SK-N-SH (cell line): Measurements from ENCODE around the gene SHF. TPM values are rescaled to one million over a fixed set of nuclear protein-coding genes. Genes with fewer than 3 reads are reported as not detected.
A peak's percentile ranks its signal among the peaks of the same experiment; 100 is the strongest.

Experiments
- CTCF ChIA-PET: fragments of 300-600, 350-600 bp; formaldehyde crosslinking; extraction: SDS; loops from one replicate; lab custom pipeline; 2021; lab: Yijun Ruan, JAX
- POLR2A ChIA-PET: fragments of 350-600 bp; sonication (Branson Sonifier 250); formaldehyde crosslinking; extraction: SDS; loops from one replicate; lab custom pipeline; 2020; ENCODE audit warnings: antibody characterized with exemption, inconsistent platforms; lab: Yijun Ruan, JAX
- DNase-seq: peaks from one replicate; pipeline ENCODE4 v3.0.0; 2012
- H2AFZ ChIP-seq: fragments of 200-600 bp; sonication (generic); 2 replicates; pipeline ENCODE4 v1.8.1; 2016; ENCODE audit warnings: antibody characterized with exemption, mild to moderate bottlenecking, low read depth
- H3F3A ChIP-seq: fragments of 200-600 bp; sonication (generic); replicated peaks from 2 replicates; pipeline ENCODE3; 2016; ENCODE audit warnings: antibody characterized with exemption, mild to moderate bottlenecking; ENCODE audit not compliant: insufficient read depth
- H3K27ac ChIP-seq, 2 experiments: fragments of 200-500 bp in 1 of 2; fragments of 200-600 bp in 1 of 2; sonication (Bioruptor generic) in 1 of 2; sonication (generic), shearing (Covaris generic) in 1 of 2; 2 replicates each; pipeline versions ENCODE4 v1.5.1 to v1.6.1; 2014 to 2016; ENCODE audit warnings: low read depth in 2 of 2, inconsistent platforms in 1 of 2, low read length in 1 of 2, mild to moderate bottlenecking in 1 of 2, mixed read lengths in 1 of 2
- H3K27me3 ChIP-seq: fragments of 200-600 bp; sonication (generic), shearing (Covaris generic); 2 replicates; pipeline ENCODE4 v1.6.1; 2016; ENCODE audit warnings: mixed run types; ENCODE audit not compliant: insufficient read depth
- H3K36me3 ChIP-seq, 2 experiments: fragments of 200-500 bp in 1 of 2; fragments of 200-600 bp in 1 of 2; sonication (Bioruptor generic) in 1 of 2; sonication (generic) in 1 of 2; replicated peaks in 1 of 2; 2 replicates each; pipeline versions ENCODE3 to v1.5.1; 2014 to 2016; ENCODE audit warnings: low read length in 1 of 2, mild to moderate bottlenecking in 1 of 2; ENCODE audit not compliant: insufficient read depth in 2 of 2, control insufficient read depth in 1 of 2
- H3K4me1 ChIP-seq, 2 experiments: fragments of 200-500 bp in 1 of 2; fragments of 200-600 bp in 1 of 2; sonication (Bioruptor generic) in 1 of 2; sonication (generic), shearing (Covaris generic) in 1 of 2; 2 replicates each; pipeline versions ENCODE4 v1.5.1 to v1.6.1; 2014 to 2016; ENCODE audit warnings: low read depth in 1 of 2, low read length in 1 of 2, mixed run types in 1 of 2; ENCODE audit not compliant: insufficient read depth in 2 of 2, control insufficient read depth in 1 of 2
- H3K4me2 ChIP-seq: fragments of 200-600 bp; sonication (generic), shearing (Covaris generic); 2 replicates; pipeline ENCODE4 v1.6.1; 2017; ENCODE audit warnings: mixed run types
- H3K4me3 ChIP-seq, 2 experiments: fragments of 200-500 bp in 1 of 2; fragments of 200-600 bp in 1 of 2; sonication (Bioruptor generic) in 1 of 2; sonication (generic), shearing (Covaris generic) in 1 of 2; 2 replicates each; pipeline versions ENCODE4 v1.5.1 to v1.8.1; 2014 to 2016; ENCODE audit warnings: low read depth in 2 of 2, inconsistent platforms in 1 of 2, low read length in 1 of 2, mild to moderate bottlenecking in 1 of 2, mixed read lengths in 1 of 2, moderate library complexity in 1 of 2
- H3K79me2 ChIP-seq: fragments of 200-600 bp; sonication (generic); 2 replicates; pipeline ENCODE4 v1.8.1; 2017; ENCODE audit warnings: mild to moderate bottlenecking; ENCODE audit not compliant: insufficient read depth
- H3K9ac ChIP-seq: fragments of 200-600 bp; sonication (generic); 2 replicates; pipeline ENCODE4 v1.6.1; 2017; ENCODE audit warnings: mixed run types
- H3K9me2 ChIP-seq: fragments of 200-600 bp; sonication (generic); 2 replicates; pipeline ENCODE4 v1.6.1; 2017; ENCODE audit warnings: mixed run types
- H3K9me3 ChIP-seq: fragments of 200-600 bp; sonication (generic); 2 replicates; pipeline ENCODE4 v1.6.1; 2017; ENCODE audit warnings: mixed run types, mild to moderate bottlenecking, moderate library complexity
- H4K20me1 ChIP-seq: fragments of 200-600 bp; sonication (generic); 2 replicates; pipeline ENCODE4 v1.6.1; 2017; ENCODE audit warnings: mild to moderate bottlenecking, mixed run types; ENCODE audit not compliant: insufficient read depth
- ELF1 ChIP-seq: IDR thresholded peaks from 2 replicates; pipeline ENCODE4 v1.4.0; 2012
- EP300 ChIP-seq, 2 experiments: IDR thresholded peaks; 2 replicates each; pipeline versions ENCODE4 v1.4.0 to v1.6.1; 2012; ENCODE audit warnings: borderline replicate concordance in 1 of 2, low read depth in 1 of 2, low read length in 1 of 2
- FOXJ3 ChIP-seq: sonication (generic); formaldehyde crosslinking; IDR thresholded peaks from 2 replicates; pipeline ENCODE4 v1.5.1; 2020; ENCODE audit warnings: mild to moderate bottlenecking, missing genetic modification reagents
- FOXM1 ChIP-seq: IDR thresholded peaks from 2 replicates; pipeline ENCODE4 v1.4.0; 2012; ENCODE audit warnings: low read depth, mild to moderate bottlenecking
- GABPA ChIP-seq: IDR thresholded peaks from 2 replicates; pipeline ENCODE4 v1.4.0; 2012; ENCODE audit warnings: low read depth, mild to moderate bottlenecking
- JUND ChIP-seq: IDR thresholded peaks from 2 replicates; pipeline ENCODE4 v1.4.0; 2012
- MEF2A ChIP-seq: IDR thresholded peaks from 2 replicates; pipeline ENCODE4 v1.4.0; 2012; ENCODE audit warnings: low read depth, borderline replicate concordance
- MXI1 ChIP-seq: IDR thresholded peaks from 2 replicates; pipeline ENCODE4 v1.6.1; 2012; ENCODE audit warnings: mild to moderate bottlenecking, low read depth, low read length, improper control_type of control experiment
- NFIC ChIP-seq: IDR thresholded peaks from 2 replicates; pipeline ENCODE4 v1.4.0; 2012; ENCODE audit warnings: borderline replicate concordance
- PBX3 ChIP-seq: IDR thresholded peaks from 2 replicates; pipeline ENCODE4; 2012
- RFX5 ChIP-seq: IDR thresholded peaks from 2 replicates; pipeline ENCODE4 v1.6.1; 2012; ENCODE audit warnings: mild to moderate bottlenecking, improper control_type of control experiment, low read length
- SIN3A ChIP-seq: IDR thresholded peaks from 2 replicates; pipeline ENCODE4 v1.6.1; 2012; ENCODE audit warnings: low read depth, mild to moderate bottlenecking, low read length, moderate library complexity, borderline replicate concordance
- TCF12 ChIP-seq: IDR thresholded peaks from 2 replicates; pipeline ENCODE4 v1.4.0; 2012
- USF1 ChIP-seq: IDR thresholded peaks from 2 replicates; pipeline ENCODE4 v1.4.0; 2012; ENCODE audit warnings: low read depth, borderline replicate concordance
- YY1 ChIP-seq: IDR thresholded peaks from 2 replicates; pipeline ENCODE4 v1.4.0; 2012; ENCODE audit warnings: low read depth, mild to moderate bottlenecking
- ZBTB33 ChIP-seq: IDR thresholded peaks from 2 replicates; pipeline ENCODE4 v1.4.0; 2012; ENCODE audit warnings: low read depth, borderline replicate concordance
- WGBS: methylation state at CpG from one replicate; pipeline ENCODE4 v1.1.6; 2017; ENCODE audit warnings: low lambda C conversion rate; 5-methylcytosine and 5-hydroxymethylcytosine counted together
- polyA plus RNA-seq, 3 experiments: library from polyadenylated mRNA; depleted of rRNA; stranded (reverse); fragments of >200 nt; gene quantifications; 2 replicates each; pipeline ENCODE4 v1.2.3, GENCODE V29; 2012
- TF ChIP-seq, protein P1 (sequence below): fragments of 200-600 bp; sonication (generic); IDR thresholded peaks from 2 replicates; pipeline ENCODE4 v1.6.1; 2017; ENCODE audit warnings: antibody characterized with exemption, mild to moderate bottlenecking, moderate library complexity
- TF ChIP-seq, protein P2 (sequence below): fragments of 150-350 bp; IDR thresholded peaks from 2 replicates; pipeline ENCODE4 v1.6.1; 2017; ENCODE audit warnings: antibody characterized with exemption, low read length, low read depth, borderline replicate concordance
- TF ChIP-seq, protein P3 (sequence below): IDR thresholded peaks from 2 replicates; pipeline ENCODE4 v1.4.0; 2012; ENCODE audit warnings: low read depth

The SHF gene
- polyA plus RNA-seq, 1 of the 3 experiments (the other 2 are of a cell fraction): 5.5 TPM

GRCh38 chr15:45180648-45181436, 6.9 kb downstream of the SHF start:
- no peaks in the 10 kb centered on the region for H3K9me3 ChIP-seq
- no peaks in the 10 kb centered on the region for H4K20me1 ChIP-seq
- H3K4me3 ChIP-seq: no peak overlapping the region
- H3K79me2 ChIP-seq: no peaks in the 10 kb centered on the region
- 83% methylated on average over 2 of the region's 8 CpGs for WGBS
- ChIA-PET POLR2A (interaction anchor here (1.2 kb wide), 1 partner anchor 11 kb away, joined by 7 read pairs; no protein-coding TSS in a partner anchor), CTCF (interaction anchor here (0.8 to 3.4 kb wide), 11 partner anchors 10 to 276 kb away, joined by 3 to 19 read pairs (median 4); no protein-coding TSS in a partner anchor)
- TF ChIP-seq PBX3 (no peak), ELF1 (no peak), GABPA (no peak), EP300 (IDR thresholded peaks at IDR 0.05; ENCODE audit: borderline replicate concordance in 1 of 2, low read depth in 1 of 2, low read length in 1 of 2) (no peak), JUND (no peak), NFIC (no peak), FOXM1 (no peak)
- TF ChIP-seq, all 33 proteins: peak for 0
- H3K4me2 ChIP-seq: no peak overlapping the region
- H3K36me3 ChIP-seq: peaks cover 0 to 4% of the 10 kb centered on the region in 2 experiments
- no peaks in the 10 kb centered on the region for H3K27me3 ChIP-seq
- no peak overlapping the region; a peak in 1 of 4 replicates for H3K27ac ChIP-seq
- H3K9ac ChIP-seq: no peak overlapping the region
- H2AFZ ChIP-seq: no peak overlapping the region
- peaks cover 4% of the 10 kb centered on the region for H3F3A ChIP-seq
- peaks cover 11 to 46% of the 10 kb centered on the region in 2 experiments; a peak in 3 of 4 replicates for H3K4me1 ChIP-seq
- DNase-seq: no peak
- no peaks in the 10 kb centered on the region for H3K9me2 ChIP-seq

GRCh38 chr15:45180201-45180600, 7.6 kb downstream of the SHF start:
- Histone ChIP-seq H2AFZ (no peak overlapping the region), H3K9me2 (no peaks in the 10 kb centered on the region), H3K4me1 (peaks cover 11 to 40% of the 10 kb centered on the region in 2 experiments; a peak in 3 of 4 replicates), H3K36me3 (peaks cover 0 to 4% of the 10 kb centered on the region in 2 experiments), H3K9me3 (no peaks in the 10 kb centered on the region), H3K27ac (no peak overlapping the region), H3K4me3 (no peak overlapping the region), H3K9ac (no peak overlapping the region), H3K79me2 (no peaks in the 10 kb centered on the region), H3K4me2 (no peak overlapping the region), H4K20me1 (no peaks in the 10 kb centered on the region), H3K27me3 (no peaks in the 10 kb centered on the region), H3F3A (peaks cover 4% of the 10 kb centered on the region)
- DNase-seq: peak; percentile 5
- POLR2A ChIA-PET: interaction anchor here (1.2 kb wide), 1 partner anchor 10 kb away, joined by 7 read pairs; no protein-coding TSS in a partner anchor
- 83% methylated on average over 7 of the region's 7 CpGs for WGBS
- no peak for TF ChIP-seq USF1
- no peak for TF ChIP-seq MEF2A
- TF ChIP-seq MXI1: no peak
- TF ChIP-seq FOXJ3 (CRISPR knock-in tag): no peak
- TF ChIP-seq, protein P1, sequence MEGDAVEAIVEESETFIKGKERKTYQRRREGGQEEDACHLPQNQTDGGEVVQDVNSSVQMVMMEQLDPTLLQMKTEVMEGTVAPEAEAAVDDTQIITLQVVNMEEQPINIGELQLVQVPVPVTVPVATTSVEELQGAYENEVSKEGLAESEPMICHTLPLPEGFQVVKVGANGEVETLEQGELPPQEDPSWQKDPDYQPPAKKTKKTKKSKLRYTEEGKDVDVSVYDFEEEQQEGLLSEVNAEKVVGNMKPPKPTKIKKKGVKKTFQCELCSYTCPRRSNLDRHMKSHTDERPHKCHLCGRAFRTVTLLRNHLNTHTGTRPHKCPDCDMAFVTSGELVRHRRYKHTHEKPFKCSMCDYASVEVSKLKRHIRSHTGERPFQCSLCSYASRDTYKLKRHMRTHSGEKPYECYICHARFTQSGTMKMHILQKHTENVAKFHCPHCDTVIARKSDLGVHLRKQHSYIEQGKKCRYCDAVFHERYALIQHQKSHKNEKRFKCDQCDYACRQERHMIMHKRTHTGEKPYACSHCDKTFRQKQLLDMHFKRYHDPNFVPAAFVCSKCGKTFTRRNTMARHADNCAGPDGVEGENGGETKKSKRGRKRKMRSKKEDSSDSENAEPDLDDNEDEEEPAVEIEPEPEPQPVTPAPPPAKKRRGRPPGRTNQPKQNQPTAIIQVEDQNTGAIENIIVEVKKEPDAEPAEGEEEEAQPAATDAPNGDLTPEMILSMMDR: no peak
- no peak for TF ChIP-seq SIN3A
- TF ChIP-seq YY1: no peak
- TF ChIP-seq TCF12: no peak
- TF ChIP-seq NFIC: no peak
- TF ChIP-seq FOXM1: no peak
- TF ChIP-seq, protein P2, sequence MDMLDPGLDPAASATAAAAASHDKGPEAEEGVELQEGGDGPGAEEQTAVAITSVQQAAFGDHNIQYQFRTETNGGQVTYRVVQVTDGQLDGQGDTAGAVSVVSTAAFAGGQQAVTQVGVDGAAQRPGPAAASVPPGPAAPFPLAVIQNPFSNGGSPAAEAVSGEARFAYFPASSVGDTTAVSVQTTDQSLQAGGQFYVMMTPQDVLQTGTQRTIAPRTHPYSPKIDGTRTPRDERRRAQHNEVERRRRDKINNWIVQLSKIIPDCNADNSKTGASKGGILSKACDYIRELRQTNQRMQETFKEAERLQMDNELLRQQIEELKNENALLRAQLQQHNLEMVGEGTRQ: no peak
- TF ChIP-seq, protein P3, sequence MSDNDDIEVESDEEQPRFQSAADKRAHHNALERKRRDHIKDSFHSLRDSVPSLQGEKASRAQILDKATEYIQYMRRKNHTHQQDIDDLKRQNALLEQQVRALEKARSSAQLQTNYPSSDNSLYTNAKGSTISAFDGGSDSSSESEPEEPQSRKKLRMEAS: no peak
- TF ChIP-seq RFX5: no peak
- TF ChIP-seq ZBTB33: no peak
- CTCF ChIA-PET: interaction anchor here (0.8 to 3.4 kb wide), 10 partner anchors 9 to 277 kb away, joined by 3 to 19 read pairs (median 5); no protein-coding TSS in a partner anchor
